SK-N-MC (cell line): Measurements from ENCODE around the gene CDC42BPB.

ENCODE experiments used
- EZH2 ChIP-seq: fragments of 200-600 bp; sonication (generic); IDR thresholded peaks from one replicate; pipeline ENCODE4 v1.6.1; 2017; ENCODE audit warnings: antibody characterized with exemption
- FOXP2 ChIP-seq: optimal IDR thresholded peaks from 2 replicates; pipeline ENCODE3; 2011; ENCODE audit warnings: mild to moderate bottlenecking, moderate library complexity; ENCODE audit not compliant: insufficient read depth; ENCODE audit errors: extremely low read length, control extremely low read depth
- POLR2AphosphoS5 ChIP-seq: IDR thresholded peaks from 2 replicates; pipeline ENCODE4 v1.6.1; 2012; ENCODE audit warnings: mild to moderate bottlenecking, low read depth, low read length, borderline replicate concordance

GRCh38 chr14:102905116-102906108, 151.9 kb downstream of the CDC42BPB start:
- TF ChIP-seq POLR2AphosphoS5 (no peak), EZH2 (no peak), FOXP2 (no peak)
